GM18951 (cell line): Measurements from ENCODE around the gene PKP1.

Experiments used
- POLR2A ChIP-seq: IDR thresholded peaks from 4 replicates; pipeline ENCODE4 v1.6.1; 2011; ENCODE audit warnings: mild to moderate bottlenecking; ENCODE audit not compliant: insufficient read length, insufficient read depth; ENCODE audit errors: extremely low read depth
- in situ Hi-C: fragments of 300-500 bp; cut with MboI; formaldehyde crosslinking; loops from one replicate; pipeline ENCODE4 v1.12.0; 2022; ENCODE audit warnings: low sequenced_read_pairs, mixed read lengths, inconsistent platforms; ENCODE audit not compliant: unreplicated experiment

Gene PKP1

GRCh38 chr1:201311356-201312011 lies 28.2 kb downstream of the PKP1 start:
- in situ Hi-C loops, result no loop called here
- TF ChIP-seq POLR2A, result no peak

GRCh38 chr1:201312298-201312697 lies 29.0 kb downstream of the PKP1 start:
- in situ Hi-C loops, result no loop called here
- no peak for TF ChIP-seq POLR2A

GRCh38 chr1:201313086-201313485 lies 29.8 kb downstream of the PKP1 start:
- no peak for TF ChIP-seq POLR2A
- in situ Hi-C loops, result no loop called here

GRCh38 chr1:201316556-201316955 lies 33.2 kb downstream of the PKP1 start:
- in situ Hi-C loops, result no loop called here
- TF ChIP-seq POLR2A, result no peak

- in situ Hi-C loops, result no loop called here
- TF ChIP-seq POLR2A, result no peak
Observed at GRCh38 chr1:201317551-201317950, 34.2 kb downstream of the PKP1 start.

GRCh38 chr1:201318504-201319340 lies 35.4 kb downstream of the PKP1 start:
- in situ Hi-C loops, result no loop called here
- TF ChIP-seq POLR2A, result no peak

- in situ Hi-C loops, result no loop called here
- TF ChIP-seq POLR2A, result no peak
Observed at GRCh38 chr1:201319631-201320030, 36.3 kb downstream of the PKP1 start.

GRCh38 chr1:201320168-201320788 lies 37.0 kb downstream of the PKP1 start:
- no peak for TF ChIP-seq POLR2A
- in situ Hi-C loops, result no loop called here

GRCh38 chr1:201321826-201322390 lies 38.6 kb downstream of the PKP1 start:
- in situ Hi-C loops, result no loop called here
- TF ChIP-seq POLR2A, result no peak

GRCh38 chr1:201322653-201323510 lies 39.6 kb downstream of the PKP1 start:
- no peak for TF ChIP-seq POLR2A
- in situ Hi-C loops, result no loop called here

- TF ChIP-seq POLR2A, result no peak
- in situ Hi-C loops, result no loop called here
Observed at GRCh38 chr1:201324306-201324705, 41.0 kb downstream of the PKP1 start.

GRCh38 chr1:201324821-201325677 lies 41.7 kb downstream of the PKP1 start:
- in situ Hi-C loops, result no loop called here
- no peak for TF ChIP-seq POLR2A
